PFSK-1 (cell line): ENCODE results near the gene RBL2.

Experiments used
- POLR2AphosphoS5 ChIP-seq: IDR thresholded peaks from 2 replicates; pipeline ENCODE4 v1.6.1; 2012; ENCODE audit warnings: low read depth, mild to moderate bottlenecking, control low read depth, low read length, moderate library complexity
- SIN3A ChIP-seq: IDR thresholded peaks from 2 replicates; pipeline ENCODE4 v1.6.1; 2012; ENCODE audit warnings: mild to moderate bottlenecking, low read length, moderate library complexity, borderline replicate concordance; ENCODE audit not compliant: insufficient read depth
- TF ChIP-seq, protein P1 (sequence below), 2 experiments: IDR thresholded peaks; 2 replicates each; pipeline versions ENCODE4 v1.6.1 to v1.8.0; 2011 to 2012; ENCODE audit warnings: low read depth in 2 of 2, low read length in 2 of 2, control low read depth in 1 of 2, inconsistent platforms in 1 of 2, mild to moderate bottlenecking in 1 of 2, moderate library complexity in 1 of 2; ENCODE audit not compliant: insufficient read depth in 1 of 2

DNA sequence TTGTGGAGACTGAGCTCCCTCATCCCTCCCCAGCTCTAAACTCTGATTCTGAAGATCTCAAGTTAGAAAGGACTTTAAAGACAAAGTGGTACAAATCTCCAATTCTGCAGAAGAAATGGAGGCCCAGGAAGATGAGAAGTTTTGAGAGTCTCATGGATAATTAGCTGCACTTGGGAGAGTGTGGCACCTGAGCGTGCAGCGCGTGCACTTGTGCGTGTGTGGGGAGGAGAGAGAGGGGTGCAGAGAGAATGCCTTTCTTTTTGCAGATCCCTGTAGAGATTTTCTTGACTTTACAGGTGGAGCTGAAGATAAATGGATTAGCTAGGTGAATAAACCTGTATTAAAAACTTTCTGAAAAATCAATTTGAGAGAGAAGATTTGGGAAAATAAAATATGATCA, 83.6 kb downstream of the RBL2 start:
- TF ChIP-seq POLR2AphosphoS5, result no peak
- TF ChIP-seq, protein P1, sequence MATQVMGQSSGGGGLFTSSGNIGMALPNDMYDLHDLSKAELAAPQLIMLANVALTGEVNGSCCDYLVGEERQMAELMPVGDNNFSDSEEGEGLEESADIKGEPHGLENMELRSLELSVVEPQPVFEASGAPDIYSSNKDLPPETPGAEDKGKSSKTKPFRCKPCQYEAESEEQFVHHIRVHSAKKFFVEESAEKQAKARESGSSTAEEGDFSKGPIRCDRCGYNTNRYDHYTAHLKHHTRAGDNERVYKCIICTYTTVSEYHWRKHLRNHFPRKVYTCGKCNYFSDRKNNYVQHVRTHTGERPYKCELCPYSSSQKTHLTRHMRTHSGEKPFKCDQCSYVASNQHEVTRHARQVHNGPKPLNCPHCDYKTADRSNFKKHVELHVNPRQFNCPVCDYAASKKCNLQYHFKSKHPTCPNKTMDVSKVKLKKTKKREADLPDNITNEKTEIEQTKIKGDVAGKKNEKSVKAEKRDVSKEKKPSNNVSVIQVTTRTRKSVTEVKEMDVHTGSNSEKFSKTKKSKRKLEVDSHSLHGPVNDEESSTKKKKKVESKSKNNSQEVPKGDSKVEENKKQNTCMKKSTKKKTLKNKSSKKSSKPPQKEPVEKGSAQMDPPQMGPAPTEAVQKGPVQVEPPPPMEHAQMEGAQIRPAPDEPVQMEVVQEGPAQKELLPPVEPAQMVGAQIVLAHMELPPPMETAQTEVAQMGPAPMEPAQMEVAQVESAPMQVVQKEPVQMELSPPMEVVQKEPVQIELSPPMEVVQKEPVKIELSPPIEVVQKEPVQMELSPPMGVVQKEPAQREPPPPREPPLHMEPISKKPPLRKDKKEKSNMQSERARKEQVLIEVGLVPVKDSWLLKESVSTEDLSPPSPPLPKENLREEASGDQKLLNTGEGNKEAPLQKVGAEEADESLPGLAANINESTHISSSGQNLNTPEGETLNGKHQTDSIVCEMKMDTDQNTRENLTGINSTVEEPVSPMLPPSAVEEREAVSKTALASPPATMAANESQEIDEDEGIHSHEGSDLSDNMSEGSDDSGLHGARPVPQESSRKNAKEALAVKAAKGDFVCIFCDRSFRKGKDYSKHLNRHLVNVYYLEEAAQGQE (IDR thresholded peaks at IDR 0.05; ENCODE audit: insufficient read depth in 1 of 2, low read depth in 2 of 2, low read length in 2 of 2), result no peak
- no peak for TF ChIP-seq SIN3A
